ENCODE data around the gene PTGDR2.

- TF ChIP-seq CTCF (IDR thresholded peaks at IDR 0.05; ENCODE audit: low read depth, low read length) (no peak), EZH2phosphoT487 (IDR thresholded peaks at IDR 0.05; ENCODE audit: low read depth) (no peak)
Measured at GRCh38 chr11:60849641-60850520, 5.9 kb downstream of the PTGDR2 start.

Data from OCI-LY3 (cell line).